A549 treated with DMSO at 1 μM for 4 hours (cell line): ENCODE measurements around the gene NCOA5. TPM values are rescaled to one million over a fixed set of nuclear protein-coding genes. Genes with fewer than 3 reads are reported as not detected.

Experiments
- total RNA-seq: library from RNA; stranded (reverse); fragments of 200-300 nt; extraction: Qiagen RNA extraction; gene quantifications from 5 replicates; pipeline ENCODE4 v1.2.3, GENCODE V29; 2022; ENCODE audit warnings: low read depth

The NCOA5 gene
- 17.7 to 28.0 TPM (median 24.2 TPM) in 5 replicates for total RNA-seq

DNA sequence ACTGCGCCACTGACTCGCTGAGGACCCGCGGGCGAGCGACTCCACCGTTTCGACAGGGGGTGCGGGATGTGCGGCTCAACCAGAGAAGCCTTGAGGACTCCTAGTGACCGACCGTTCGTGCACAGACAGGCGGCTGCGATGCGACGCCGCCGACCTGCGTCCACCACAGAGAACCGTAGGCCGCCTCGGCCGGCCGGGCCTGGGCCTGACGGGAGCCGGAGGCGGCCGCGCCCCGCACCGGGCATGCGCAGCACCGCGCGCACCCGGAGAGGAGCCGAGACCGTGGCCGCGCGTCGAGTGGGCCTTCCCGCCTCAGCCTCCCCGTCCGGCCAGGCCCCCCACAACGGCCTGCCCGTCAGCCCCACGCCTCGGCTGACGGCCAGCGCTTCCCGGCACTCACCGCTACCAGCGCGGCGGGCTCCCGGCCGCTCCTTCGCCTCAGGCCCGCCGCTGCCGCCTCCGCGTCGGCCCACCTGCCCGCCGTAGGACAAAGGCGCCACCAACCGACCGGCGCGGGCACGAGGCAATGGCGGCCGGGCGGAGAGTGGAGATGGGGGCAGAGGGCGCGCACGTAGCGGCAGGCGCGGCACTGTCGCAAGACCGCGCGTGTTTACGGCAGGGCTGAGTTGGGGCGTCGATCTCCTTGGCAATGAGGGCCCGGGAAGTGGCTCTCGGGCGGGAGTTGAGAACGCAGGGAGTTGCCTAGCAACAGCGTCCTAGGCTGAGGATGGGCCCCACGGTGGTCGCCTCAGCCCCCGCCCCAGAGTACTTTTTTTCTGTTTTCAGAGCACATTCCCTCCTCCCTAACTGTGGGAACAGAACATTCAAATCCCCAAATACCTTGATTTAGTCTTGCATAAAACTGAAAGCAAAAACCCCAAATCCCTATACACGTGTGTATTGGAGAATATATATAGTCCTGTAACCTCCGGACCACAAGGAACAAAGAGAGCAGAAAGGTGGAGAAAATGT, at the start of gene NCOA5:
Gene NCOA5, minus strand, starts transcription at position 546 of the 972 bp plus-strand sequence. CDS start 10,538 bp downstream, outside the sequence.

DNA sequence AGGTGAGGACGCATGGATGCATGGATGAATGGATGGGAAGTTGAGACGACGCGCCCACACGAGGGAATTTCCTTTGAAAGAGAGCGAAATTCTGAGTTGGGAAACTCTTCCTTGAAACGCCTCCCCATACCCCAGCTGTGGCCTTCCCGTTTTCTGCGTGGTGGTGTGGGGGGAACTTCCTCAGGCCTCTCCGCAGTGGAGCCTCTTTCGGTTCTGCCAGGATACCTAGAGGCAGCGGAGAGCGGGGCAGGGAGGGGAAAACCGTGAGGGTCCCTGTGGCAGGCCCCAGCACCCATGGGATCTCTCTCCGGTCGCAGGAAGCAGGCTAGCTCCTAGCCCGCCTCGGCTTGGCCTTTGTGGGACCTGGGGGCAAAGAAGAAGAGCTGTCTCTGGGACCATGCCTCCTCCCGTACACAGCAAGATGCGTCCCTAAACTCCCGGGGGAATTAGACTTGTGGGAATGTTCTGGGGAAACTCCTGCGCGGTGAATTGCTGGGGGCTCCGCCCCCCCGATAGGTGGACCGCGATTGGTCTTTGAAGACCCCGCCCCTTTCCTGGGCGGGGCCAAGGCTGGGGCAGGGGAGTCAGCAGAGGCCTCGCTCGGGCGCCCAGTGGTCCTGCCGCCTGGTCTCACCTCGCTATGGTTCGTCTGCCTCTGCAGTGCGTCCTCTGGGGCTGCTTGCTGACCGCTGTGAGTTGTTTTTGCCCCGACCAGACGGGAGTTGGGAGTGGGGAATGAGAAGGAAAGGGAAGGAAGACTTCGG, 28.1 kb upstream of the NCOA5 start, which contains the start of gene CD40:
Gene CD40, plus strand, starts transcription at position 611 of the 764 bp plus-strand sequence. Its CDS starts 30 bp downstream, at position 641.

DNA sequence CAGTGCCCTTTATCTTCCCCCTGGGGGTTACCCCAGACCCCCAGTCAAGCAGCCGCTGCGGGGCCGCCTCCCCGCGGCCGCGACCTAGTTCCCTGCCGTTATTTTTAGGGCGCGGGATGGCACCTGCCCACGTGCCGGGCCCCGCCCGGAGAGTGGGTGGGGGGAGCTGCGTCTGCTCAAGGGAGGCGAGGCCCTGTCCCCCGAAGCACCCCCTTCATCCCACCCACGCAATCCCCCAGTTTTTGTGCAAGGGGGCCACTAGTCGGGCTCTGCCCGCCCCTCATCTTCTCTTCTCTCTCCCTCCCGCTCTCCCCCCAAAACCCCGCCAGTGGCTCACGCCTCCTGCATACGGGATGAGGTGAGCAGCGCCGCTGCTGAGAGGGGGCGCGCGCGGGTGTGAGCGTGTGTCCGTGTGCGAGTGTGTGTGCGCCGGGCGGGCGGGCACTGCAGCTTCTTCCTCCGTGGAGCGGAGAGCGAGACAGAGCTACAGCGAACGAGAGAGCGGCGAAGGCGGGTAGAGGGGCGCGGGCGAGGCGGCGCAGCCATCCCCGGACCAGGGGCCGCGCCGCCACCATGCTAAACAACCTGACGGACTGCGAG, 60.9 kb downstream of the NCOA5 start, which contains the start of gene SLC12A5:
Gene SLC12A5, plus strand, starts transcription at position 444 of the 600 bp plus-strand sequence. Its CDS starts 130 bp downstream, at position 574.

Other genes starting within 250 kb of the NCOA5 start
- 18.7 to 21.8 TPM (median 19.5 TPM) in 5 replicates for gene ACOT8, start 232.6 kb downstream of the NCOA5 start, total RNA-seq
- 1.4 to 1.8 TPM (median 1.5 TPM) in 5 replicates for gene ZSWIM3, start 232.3 kb downstream of the NCOA5 start, total RNA-seq
- 6.2 to 7.6 TPM (median 6.8 TPM) in 5 replicates for gene ZSWIM1, start 208.7 kb downstream of the NCOA5 start, total RNA-seq
- gene SPATA25, start 202.3 kb downstream of the NCOA5 start, total RNA-seq: 0.43 to 0.75 TPM (median 0.67 TPM) in 4 of 5 replicates, not detected in the other
- 0.88 to 1.3 TPM (median 1.2 TPM) in 5 replicates for gene NEURL2, start 198.8 kb downstream of the NCOA5 start, total RNA-seq
- gene CTSA, start 198.6 kb downstream of the NCOA5 start, total RNA-seq: 101 to 131 TPM (median 116 TPM) in 5 replicates
- gene PLTP, start 177.8 kb downstream of the NCOA5 start, total RNA-seq: 1.4 to 2.1 TPM (median 1.9 TPM) in 5 replicates
- gene PCIF1, start 155.3 kb downstream of the NCOA5 start, total RNA-seq: 31.8 to 36.3 TPM (median 32.2 TPM) in 5 replicates
- 8.4 to 11.2 TPM (median 10.1 TPM) in 5 replicates for gene ZNF335, start 117.8 kb downstream of the NCOA5 start, total RNA-seq
- gene MMP9, start 81.1 kb downstream of the NCOA5 start, total RNA-seq: 0.62 to 0.97 TPM (median 0.87 TPM) in 5 replicates
- 11.4 to 17.7 TPM (median 12.1 TPM) in 5 replicates for gene SLC12A5, start 60.7 kb downstream of the NCOA5 start, total RNA-seq
- gene CD40, start 28.4 kb upstream of the NCOA5 start, total RNA-seq: 4.1 to 5.0 TPM (median 4.6 TPM) in 5 replicates
- 0.03 to 0.07 TPM (median 0.04 TPM) in 4 of 5 replicates, not detected in the other for gene CDH22, start 218.5 kb upstream of the NCOA5 start, total RNA-seq